ENCODE results near the gene SNX25. TPM values are rescaled to one million over a fixed set of nuclear protein-coding genes. Genes with fewer than 3 reads are reported as not detected.
"Not testable (repeated sequence)": the region's sequence is repeated elsewhere in the genome, so short reads cannot be mapped to it uniquely, and the experiment has no call there.

SNX25 gene
- total and polyA plus RNA-seq, 2 donors (not counting 1 experiment from before 2014, with no cell fraction given), result 11.1 to 32.9 TPM

GRCh38 chr4:185328586-185328985 lies 119.2 kb downstream of the SNX25 start:
- DNase-seq (ENCODE audit: low read depth in 2 of 2), result no peak
- Histone ChIP-seq H3K9me3 (ENCODE audit: control insufficient read depth, insufficient read depth, low read depth, low read length) (no peaks in the 10 kb centered on the region), H3K4me3 (replicated peaks in 1 of 4; ENCODE audit: control extremely low read depth in 1 of 4, insufficient read depth in 1 of 4, low read depth in 3 of 4, low read length in 4 of 4) (no peak overlapping the region), H3K79me2 (ENCODE audit: control insufficient read depth, insufficient read depth, low read length) (no peaks in the 10 kb centered on the region), H3K27ac (ENCODE audit: insufficient read depth, low read length) (no peak overlapping the region), H3K27me3 (ENCODE audit: control insufficient read depth, insufficient read depth, low read length) (no peaks in the 10 kb centered on the region), H3K4me1 (ENCODE audit: control insufficient read depth, extremely low read depth, insufficient read depth, low read length) (no peaks in the 10 kb centered on the region), H2AFZ (ENCODE audit: low read length) (no peak overlapping the region), H3K9ac (ENCODE audit: insufficient read depth, low read length) (no peak overlapping the region), H4K20me1 (ENCODE audit: control insufficient read depth, extremely low read depth, insufficient read depth, low read length) (no peaks in the 10 kb centered on the region), H3K4me2 (ENCODE audit: extremely low read depth, insufficient read depth, low read length) (no peak overlapping the region), H3K36me3 (ENCODE audit: control insufficient read depth, insufficient read depth, low read length) (no peaks in the 10 kb centered on the region)
- no peak for TF ChIP-seq EZH2 (IDR thresholded peaks at IDR 0.05; ENCODE audit: low read length, missing control alignments)
- no peak for TF ChIP-seq CTCF (conservative IDR thresholded peaks at IDR 0.05 in 1 of 2, IDR thresholded peaks at IDR 0.05 in 1 of 2; ENCODE audit: low read depth in 1 of 2, low read length in 2 of 2)

GRCh38 chr4:185329879-185330510 lies 120.6 kb downstream of the SNX25 start:
- not testable (repeated sequence) for H3K9me3 ChIP-seq (ENCODE audit: control insufficient read depth, insufficient read depth, low read depth, low read length); H3K4me3 ChIP-seq (replicated peaks in 1 of 4; ENCODE audit: control extremely low read depth in 1 of 4, insufficient read depth in 1 of 4, low read depth in 3 of 4, low read length in 4 of 4); H2AFZ ChIP-seq (ENCODE audit: low read length); H3K27me3 ChIP-seq (ENCODE audit: control insufficient read depth, insufficient read depth, low read length); H3K27ac ChIP-seq (ENCODE audit: insufficient read depth, low read length); H3K4me2 ChIP-seq (ENCODE audit: extremely low read depth, insufficient read depth, low read length); H3K36me3 ChIP-seq (ENCODE audit: control insufficient read depth, insufficient read depth, low read length); H3K79me2 ChIP-seq (ENCODE audit: control insufficient read depth, insufficient read depth, low read length); H3K9ac ChIP-seq (ENCODE audit: insufficient read depth, low read length); H3K4me1 ChIP-seq (ENCODE audit: control insufficient read depth, extremely low read depth, insufficient read depth, low read length); H4K20me1 ChIP-seq (ENCODE audit: control insufficient read depth, extremely low read depth, insufficient read depth, low read length)
- peak in 1 of 2 donors; percentile 14 for DNase-seq (ENCODE audit: low read depth in 2 of 2)

GRCh38 chr4:185332575-185333464 lies 123.4 kb downstream of the SNX25 start:
- Histone ChIP-seq H2AFZ (ENCODE audit: low read length) (no peak overlapping the region), H3K4me1 (ENCODE audit: control insufficient read depth, extremely low read depth, insufficient read depth, low read length) (no peaks in the 10 kb centered on the region), H3K9me3 (ENCODE audit: control insufficient read depth, insufficient read depth, low read depth, low read length) (no peaks in the 10 kb centered on the region), H3K4me2 (ENCODE audit: extremely low read depth, insufficient read depth, low read length) (no peak overlapping the region), H3K4me3 (replicated peaks in 1 of 4; ENCODE audit: control extremely low read depth in 1 of 4, insufficient read depth in 1 of 4, low read depth in 3 of 4, low read length in 4 of 4) (no peak overlapping the region), H3K36me3 (ENCODE audit: control insufficient read depth, insufficient read depth, low read length) (no peaks in the 10 kb centered on the region), H3K27me3 (ENCODE audit: control insufficient read depth, insufficient read depth, low read length) (no peaks in the 10 kb centered on the region), H3K9ac (ENCODE audit: insufficient read depth, low read length) (no peak overlapping the region), H3K27ac (ENCODE audit: insufficient read depth, low read length) (no peak overlapping the region), H3K79me2 (ENCODE audit: control insufficient read depth, insufficient read depth, low read length) (no peaks in the 10 kb centered on the region), H4K20me1 (ENCODE audit: control insufficient read depth, extremely low read depth, insufficient read depth, low read length) (no peaks in the 10 kb centered on the region)
- no peak for TF ChIP-seq CTCF (conservative IDR thresholded peaks at IDR 0.05 in 1 of 2, IDR thresholded peaks at IDR 0.05 in 1 of 2; ENCODE audit: low read depth in 1 of 2, low read length in 2 of 2)
- TF ChIP-seq EZH2 (IDR thresholded peaks at IDR 0.05; ENCODE audit: low read length, missing control alignments), result no peak
- no peak for DNase-seq (ENCODE audit: low read depth in 2 of 2)
